Fibroblast of skin of left biceps (primary cell): ENCODE results near the gene AMIGO3.

Experiments used
- DNase-seq, 2 experiments: peaks; one replicate each; pipeline ENCODE4 v3.0.0-alpha.2; 2013; ENCODE audit warnings: low read depth in 2 of 2

Gene AMIGO3

DNA sequence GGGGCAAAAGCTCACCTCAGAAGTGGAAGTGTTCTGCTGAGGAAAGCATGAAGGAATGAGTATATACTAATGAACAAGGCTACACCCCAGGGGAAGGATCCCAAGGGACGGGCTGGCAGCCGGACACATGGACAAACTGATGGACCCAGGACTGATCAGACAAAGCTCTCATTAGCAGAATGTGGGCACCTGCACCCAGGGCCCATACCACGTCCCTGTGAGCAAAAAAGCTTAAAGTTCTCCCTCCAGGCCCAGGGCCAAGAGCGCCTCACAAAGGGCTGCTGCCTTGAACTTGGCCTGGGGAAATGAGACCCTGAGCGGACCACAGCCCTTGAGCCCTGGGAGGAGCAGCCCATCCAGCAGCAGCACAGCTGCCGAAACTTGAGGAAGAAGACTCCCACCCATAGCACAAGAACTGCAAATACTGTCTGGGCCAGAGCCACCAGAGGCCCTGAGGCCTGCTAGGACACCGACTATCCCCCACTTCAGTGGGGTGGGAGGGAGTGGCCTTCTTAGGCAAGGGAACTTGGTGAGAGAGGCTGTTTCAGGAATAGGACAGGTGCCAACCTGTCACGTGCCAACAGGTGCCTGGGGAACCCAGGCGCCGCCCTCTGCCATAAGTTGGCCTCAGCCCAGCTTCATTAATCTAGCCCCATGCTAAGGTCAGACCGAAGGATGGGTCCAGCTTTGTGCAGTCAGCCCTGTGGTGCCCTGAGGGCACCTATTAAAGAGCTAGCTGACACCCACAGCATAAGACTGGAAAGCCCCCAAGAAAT, 6.6 kb upstream of the AMIGO3 start:
- DNase-seq: no peak

GRCh38 chr3:49724586-49724985, 5.1 kb upstream of the AMIGO3 start:
- no peak for DNase-seq

DNA sequence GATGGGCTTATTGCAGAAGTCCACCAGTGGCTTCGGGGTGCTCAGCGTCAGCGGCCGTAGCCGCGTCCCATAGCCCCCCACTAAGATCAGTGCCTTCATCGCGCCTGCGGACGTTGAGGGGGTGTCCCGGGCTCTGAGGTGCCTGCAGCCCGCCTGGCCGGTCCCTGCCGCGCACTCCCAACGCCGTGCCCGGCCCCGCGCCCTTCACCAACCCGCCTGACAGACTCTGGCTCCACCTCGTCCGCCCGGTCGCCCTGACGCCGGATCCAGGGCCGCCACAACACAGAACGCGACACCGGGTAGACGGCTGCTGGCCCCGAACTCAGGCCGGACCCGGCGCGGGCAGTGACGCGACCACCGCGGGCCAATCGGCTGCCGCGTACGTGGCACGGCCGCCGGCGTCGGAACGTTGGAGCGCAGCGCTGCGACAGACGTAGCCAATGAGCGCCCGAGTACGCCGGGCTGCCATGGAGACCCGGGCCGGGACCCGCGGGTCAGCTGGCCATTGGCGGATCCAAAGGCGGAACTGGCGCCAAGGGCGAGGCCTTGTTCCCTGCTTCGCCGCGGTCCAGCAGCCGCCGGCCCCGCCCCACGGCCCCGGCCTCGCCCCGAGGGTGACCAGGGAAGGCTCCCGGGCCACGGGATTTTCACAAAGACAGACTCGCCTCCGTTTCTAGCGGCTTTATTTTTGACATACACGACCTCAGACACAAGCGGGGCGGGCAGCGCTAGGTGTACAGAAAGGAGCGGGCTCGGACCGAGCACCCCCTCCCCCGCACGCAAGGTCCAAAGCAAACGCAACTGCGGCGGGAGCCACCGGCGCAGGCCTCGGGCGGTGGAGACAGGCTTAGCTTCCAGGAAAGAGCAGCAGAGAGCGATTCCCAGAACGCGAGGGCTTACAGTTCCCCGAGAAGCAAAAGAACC, 4.4 kb upstream of the AMIGO3 start, which contains the start of gene GMPPB:
TSS of gene GMPPB (minus strand) at position 324 of the 924 bp plus-strand sequence. CDS start at position 99, 225 bp downstream.
- peak; percentile 79 to 82 for DNase-seq

DNA sequence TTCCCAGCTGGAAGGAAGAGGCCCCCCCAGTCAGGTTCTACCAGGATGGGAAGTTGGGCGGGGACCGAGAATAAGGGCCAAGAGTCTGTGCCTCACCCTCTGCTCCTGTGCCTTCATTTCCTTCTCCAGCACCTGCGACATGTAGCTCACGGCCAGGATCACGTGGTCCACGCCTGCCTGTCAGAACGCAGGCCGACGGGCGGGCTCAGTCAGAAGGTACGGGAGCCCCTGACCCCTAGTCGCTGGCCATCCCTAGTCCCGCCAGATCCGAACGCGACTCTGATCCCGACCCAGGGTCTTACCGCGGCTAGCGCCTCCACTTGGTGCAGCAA, 3.8 kb upstream of the AMIGO3 start:
- no peak for DNase-seq

- DNase-seq: no peak
Measured at GRCh38 chr3:49722896-49723295, 3.4 kb upstream of the AMIGO3 start.

GRCh38 chr3:49721896-49722781, 2.7 kb upstream of the AMIGO3 start:
- DNase-seq: no peak

- DNase-seq: no peak
Measured at GRCh38 chr3:49721596-49721895, 2.1 kb upstream of the AMIGO3 start.

DNA sequence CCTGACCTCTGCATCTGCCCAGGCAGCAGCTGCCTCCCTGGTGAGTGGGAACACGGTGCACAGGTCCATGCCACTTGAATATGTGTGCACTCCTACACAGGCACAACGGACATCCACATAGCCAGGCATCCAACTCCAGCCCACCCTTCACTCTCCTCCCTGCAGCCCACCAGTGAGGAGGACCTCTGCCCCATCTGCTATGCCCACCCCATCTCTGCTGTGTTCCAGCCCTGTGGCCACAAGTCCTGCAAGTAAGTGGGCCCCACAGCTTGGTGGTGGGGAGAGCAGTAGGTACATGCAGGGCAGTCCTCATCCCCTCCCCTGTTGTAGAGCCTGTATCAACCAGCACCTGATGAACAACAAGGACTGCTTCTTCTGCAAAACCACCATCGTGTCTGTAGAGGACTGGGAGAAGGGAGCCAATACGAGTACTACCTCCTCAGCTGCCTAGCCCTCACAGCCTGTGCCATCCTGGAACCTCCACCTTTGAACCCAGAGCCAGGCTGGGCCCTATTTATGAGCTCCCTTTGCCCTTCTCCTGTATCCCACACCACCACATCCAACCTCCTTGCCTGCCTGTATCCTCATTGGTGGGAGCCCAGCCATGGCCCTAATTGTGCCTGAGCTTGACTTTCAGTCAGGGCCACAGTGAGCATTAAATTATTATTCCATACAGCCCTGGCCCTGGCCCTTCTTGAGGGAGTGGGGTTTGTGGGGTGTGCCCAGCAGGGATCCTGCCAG, 1.5 kb upstream of the AMIGO3 start:
- DNase-seq: no peak

DNA sequence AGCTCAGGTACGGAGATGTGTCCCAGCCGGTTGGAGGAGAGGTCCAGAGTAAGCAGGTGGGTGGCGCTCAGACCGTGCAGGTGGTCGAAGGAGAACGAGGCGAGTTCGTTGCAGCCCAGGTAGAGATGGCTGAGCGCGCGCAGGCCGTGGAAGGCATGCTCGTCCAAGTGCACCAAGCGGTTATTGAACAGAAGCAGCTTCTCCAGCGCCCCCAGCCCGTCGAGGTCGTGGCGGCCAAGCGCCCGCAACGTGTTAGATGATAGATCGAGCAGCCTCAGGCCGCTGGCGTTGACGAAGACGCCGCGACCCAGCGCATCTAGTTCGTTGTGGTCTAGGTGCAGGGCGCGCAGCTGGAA, 648 bp downstream of the AMIGO3 start:
- no peak for DNase-seq

- no peak for DNase-seq
Measured at GRCh38 chr3:49717959-49718857, 1.3 kb downstream of the AMIGO3 start.

DNA sequence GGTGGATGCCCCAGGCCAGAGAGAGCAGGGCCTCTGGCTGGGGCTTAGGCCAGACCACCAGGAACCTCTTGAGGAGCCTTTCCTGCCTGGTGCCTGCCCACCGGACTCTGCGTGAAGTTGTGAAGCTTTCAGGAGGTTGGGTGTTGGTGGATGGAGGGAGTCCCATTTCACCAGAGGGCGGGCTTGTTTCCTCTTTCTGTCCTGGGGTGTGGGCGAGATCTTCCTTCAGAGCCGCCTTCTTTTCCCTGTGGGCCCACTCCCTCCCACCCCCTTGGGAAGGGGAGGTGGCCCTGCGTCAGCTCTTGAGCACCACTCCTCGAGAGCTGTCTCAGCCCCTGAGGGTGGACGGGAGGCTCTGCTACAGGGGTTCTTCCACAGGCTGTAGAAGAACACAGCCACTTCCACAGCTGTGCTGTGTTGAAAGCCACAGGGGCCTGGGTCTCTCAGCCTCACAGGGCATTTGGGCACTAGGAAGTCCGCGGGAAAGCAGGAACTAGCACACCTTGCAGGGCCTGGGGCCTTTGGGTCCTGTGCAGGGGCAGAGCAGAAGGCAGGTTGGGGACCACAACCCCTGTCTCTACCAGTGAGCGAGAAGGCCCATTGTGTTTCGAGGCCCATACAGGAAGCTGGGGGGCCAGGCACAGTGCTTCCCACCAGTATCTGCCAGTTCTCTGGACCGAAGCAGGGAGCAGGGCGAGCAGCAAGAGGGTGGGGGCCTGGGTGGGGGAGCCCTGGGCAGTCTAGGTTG, 2.1 kb downstream of the AMIGO3 start:
- DNase-seq: no peak

- no peak for DNase-seq
Measured at GRCh38 chr3:49716691-49717210, 2.7 kb downstream of the AMIGO3 start.

- no peak for DNase-seq
Measured at GRCh38 chr3:49716169-49716568, 3.3 kb downstream of the AMIGO3 start.

DNA sequence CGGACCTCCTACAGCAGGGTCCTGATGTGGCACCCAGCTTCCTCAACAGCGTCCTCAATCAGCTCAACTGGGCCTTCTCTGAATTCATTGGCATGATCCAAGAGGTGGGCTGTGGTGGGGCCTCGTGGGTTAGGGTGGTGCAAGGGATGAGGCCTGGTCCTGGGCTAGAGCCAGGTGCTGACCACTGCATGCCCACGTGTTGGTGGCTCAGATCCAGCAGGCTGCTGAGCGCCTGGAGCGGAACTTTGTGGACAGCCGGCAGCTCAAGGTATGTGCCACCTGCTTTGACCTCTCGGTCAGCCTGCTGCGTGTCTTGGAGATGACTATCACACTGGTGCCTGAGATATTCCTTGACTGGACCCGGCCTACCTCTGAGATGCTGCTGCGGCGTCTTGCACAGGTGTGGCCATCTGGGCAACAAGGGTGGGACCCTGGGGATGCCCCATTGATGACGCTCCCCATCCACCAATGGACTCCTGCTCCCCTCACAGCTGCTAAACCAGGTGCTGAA, 3.8 kb downstream of the AMIGO3 start:
- DNase-seq: no peak

- no peak for DNase-seq
Measured at GRCh38 chr3:49714728-49715550, 4.5 kb downstream of the AMIGO3 start.

GRCh38 chr3:49713336-49714105, 6.0 kb downstream of the AMIGO3 start:
- DNase-seq: no peak

DNA sequence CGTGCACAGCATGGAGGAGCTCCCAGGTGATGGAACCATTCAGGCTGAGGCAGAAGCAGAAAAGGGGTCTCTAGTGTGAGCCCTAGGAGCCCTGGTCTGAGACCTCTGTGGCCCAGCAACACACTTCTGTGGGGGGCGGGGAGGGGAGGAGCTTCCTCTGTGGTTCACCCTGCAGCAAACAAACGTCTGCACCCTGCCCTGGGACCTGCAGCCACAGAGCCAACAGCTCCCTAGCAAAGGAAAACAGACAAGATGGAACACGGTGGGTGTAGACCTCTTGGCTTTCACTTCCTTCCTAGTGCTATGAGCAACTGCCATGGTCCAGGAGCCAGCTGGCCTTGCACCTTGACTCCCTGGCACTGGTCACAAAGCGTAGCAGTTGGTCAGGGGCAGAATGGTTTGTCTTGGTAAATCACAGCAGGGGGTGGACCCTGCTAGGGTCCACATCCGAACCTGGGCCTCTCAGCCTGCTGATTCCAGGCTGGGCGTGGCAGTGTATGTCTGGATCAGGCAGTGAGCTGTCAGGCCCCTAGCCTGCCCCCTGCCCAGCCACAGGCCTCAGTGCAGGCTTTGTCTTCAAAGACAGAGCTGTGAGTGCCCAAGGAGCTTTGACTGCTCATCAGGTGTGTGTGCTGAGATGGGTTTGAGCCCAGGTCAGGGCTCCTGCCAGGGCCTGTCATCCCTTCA, 6.7 kb downstream of the AMIGO3 start:
- DNase-seq: no peak
